GM23338 (cell line): ENCODE measurements around the gene NHLH1. TPM values are rescaled to one million over a fixed set of nuclear protein-coding genes. Genes with fewer than 3 reads are reported as not detected.

Source experiments
- ATAC-seq: fragments of 200-7000 bp; cut with Tn5 transposase; 3 replicates; pipeline ENCODE4 v1.9.1; 2020
- DNase-seq: peaks from one replicate; pipeline ENCODE4 v3.0.0-alpha.2; 2015; ENCODE audit warnings: low spot score
- H2AFZ ChIP-seq: fragments of 200-600 bp; sonication (generic); 2 replicates; pipeline ENCODE4 v1.8.0; 2016; ENCODE audit warnings: antibody characterized with exemption, mild to moderate bottlenecking, moderate library complexity
- H3F3A ChIP-seq: fragments of 200-600 bp; sonication (generic); replicated peaks from 2 replicates; pipeline ENCODE4 v1.8.0; 2017; ENCODE audit warnings: antibody characterized with exemption, mixed run types, low read depth
- H3K27ac ChIP-seq: fragments of 200-600 bp; sonication (generic); 2 replicates; pipeline ENCODE4 v1.6.1; 2016; ENCODE audit warnings: low read depth
- H3K27me3 ChIP-seq: fragments of 200-600 bp; sonication (generic); 2 replicates; pipeline ENCODE4 v1.8.0; 2016; ENCODE audit warnings: mild to moderate bottlenecking, mixed run types, moderate library complexity; ENCODE audit not compliant: insufficient read depth
- H3K36me3 ChIP-seq: fragments of 200-600 bp; sonication (generic); 2 replicates; pipeline ENCODE4 v1.8.0; 2016; ENCODE audit warnings: mild to moderate bottlenecking; ENCODE audit not compliant: insufficient read depth
- H3K4me1 ChIP-seq: fragments of 200-600 bp; sonication (generic); 2 replicates; pipeline ENCODE4 v1.8.0; 2016; ENCODE audit warnings: mild to moderate bottlenecking, moderate library complexity; ENCODE audit not compliant: insufficient read depth
- H3K4me2 ChIP-seq: fragments of 200-600 bp; sonication (generic); 2 replicates; pipeline ENCODE4 v1.7.1; 2017; ENCODE audit warnings: mixed run types
- H3K4me3 ChIP-seq: fragments of 200-600 bp; sonication (generic); 2 replicates; pipeline ENCODE4 v1.6.1; 2016; ENCODE audit warnings: mixed run types
- H3K79me2 ChIP-seq: fragments of 200-600 bp; sonication (generic); replicated peaks from 2 replicates; pipeline ENCODE4 v1.8.0; 2017; ENCODE audit warnings: mild to moderate bottlenecking; ENCODE audit not compliant: insufficient read depth
- H3K9me2 ChIP-seq: fragments of 200-600 bp; sonication (generic); 2 replicates; pipeline ENCODE4 v1.8.0; 2017; ENCODE audit not compliant: insufficient read depth
- H4K20me1 ChIP-seq: fragments of 200-600 bp; sonication (generic); replicated peaks from 2 replicates; pipeline ENCODE4 v1.8.0; 2017; ENCODE audit warnings: mild to moderate bottlenecking; ENCODE audit not compliant: insufficient read depth
- H3K27ac Mint-ChIP-seq: 2 replicates; pipeline ENCODE4 v1.8.0; 2020; ENCODE audit warnings: inconsistent platforms, mild to moderate bottlenecking, moderate library complexity, mixed read lengths
- H3K27me3 Mint-ChIP-seq: 3 replicates; pipeline ENCODE4 v1.8.0; 2022; ENCODE audit warnings: low read depth, mild to moderate bottlenecking, moderate library complexity, mixed read lengths, inconsistent platforms; ENCODE audit not compliant: insufficient read depth, poor library complexity
- H3K36me3 Mint-ChIP-seq: 3 replicates; pipeline ENCODE4 v1.8.0; 2021; ENCODE audit warnings: low read depth, mild to moderate bottlenecking, inconsistent platforms, moderate library complexity, mixed read lengths
- H3K4me1 Mint-ChIP-seq: 3 replicates; pipeline ENCODE4 v1.8.0; 2020; ENCODE audit warnings: mild to moderate bottlenecking, inconsistent platforms, mixed read lengths
- H3K4me3 Mint-ChIP-seq: 3 replicates; pipeline ENCODE4 v1.8.0; 2021; ENCODE audit warnings: moderate library complexity, mild to moderate bottlenecking, inconsistent platforms, mixed read lengths
- H3K9me3 Mint-ChIP-seq: 3 replicates; pipeline ENCODE4 v1.8.0; 2020; ENCODE audit warnings: moderate library complexity, mild to moderate bottlenecking, inconsistent platforms, mixed read lengths
- CREB1 ChIP-seq: fragments of 250-450 bp; sonication (Bioruptor Pico); IDR thresholded peaks from 2 replicates; pipeline ENCODE4 v1.5.0; 2020; ENCODE audit warnings: low read depth, mild to moderate bottlenecking, moderate library complexity
- CTCF ChIP-seq, 2 experiments: fragments of 200-600 bp in 1 of 2; sonication (generic) in 1 of 2; conservative IDR thresholded peaks; 2 replicates each; pipeline versions ENCODE4 v1.5.1 to v1.6.1; 2016 to 2017; ENCODE audit warnings: antibody characterized with exemption in 2 of 2, low read depth in 2 of 2, mild to moderate bottlenecking in 2 of 2, moderate library complexity in 1 of 2
- ETS1 ChIP-seq: IDR thresholded peaks from 2 replicates; pipeline ENCODE4 v1.6.1; 2016; ENCODE audit warnings: antibody characterized with exemption
- EZH2phosphoT487 ChIP-seq: fragments of 200-600 bp; sonication (generic); IDR thresholded peaks from one replicate; pipeline ENCODE4 v1.8.1; 2018; ENCODE audit warnings: antibody characterized with exemption; ENCODE audit not compliant: unreplicated experiment
- JUNB ChIP-seq: IDR thresholded peaks from one replicate; pipeline ENCODE4 v1.6.1; 2016; ENCODE audit warnings: antibody characterized with exemption; ENCODE audit not compliant: unreplicated experiment
- NANOG ChIP-seq: IDR thresholded peaks from 2 replicates; pipeline ENCODE4 v1.6.1; 2016; ENCODE audit warnings: antibody characterized with exemption, borderline replicate concordance
- POLR2AphosphoS5 ChIP-seq: IDR thresholded peaks from 2 replicates; pipeline ENCODE4 v1.6.1; 2016; ENCODE audit warnings: antibody characterized with exemption, low read depth
- REST ChIP-seq: IDR thresholded peaks from one replicate; pipeline ENCODE4 v1.6.1; 2018; ENCODE audit warnings: antibody characterized with exemption; ENCODE audit not compliant: unreplicated experiment
- ZNF114 ChIP-seq: fragments of 250-450 bp; sonication (Bioruptor Pico); IDR thresholded peaks from 2 replicates; pipeline ENCODE4 v1.5.0; 2020; ENCODE audit warnings: mild to moderate bottlenecking, moderate library complexity
- ZNF331 ChIP-seq: fragments of 250-450 bp; sonication (Bioruptor Pico); IDR thresholded peaks from 2 replicates; pipeline ENCODE4 v1.5.0; 2020; ENCODE audit warnings: low read depth, mild to moderate bottlenecking, moderate library complexity
- polyA plus RNA-seq: library from polyadenylated mRNA; unstranded; fragments of >200 nt; fragmentation: Nextera tagmentation; extraction: Ambion mirVana; gene quantifications from 2 replicates; pipeline ENCODE4 v1.2.1, GENCODE V29; 2016
- total RNA-seq: library from RNA; depleted of rRNA; stranded (reverse); fragments of >200 nt; shearing (Covaris generic); gene quantifications from 2 replicates; pipeline ENCODE4 v1.2.3, GENCODE V29; 2014

Gene NHLH1
- total and polyA plus RNA-seq, 2 experiments from 2014 or later, result 0.69 to 0.89 TPM

GRCh38 chr1:160325252-160325651 lies 41.6 kb upstream of the NHLH1 start:
- no peaks in the 10 kb centered on the region for H3K4me1 ChIP-seq
- H3K4me3 ChIP-seq, result no peak overlapping the region
- H3K4me2 ChIP-seq, result no peak overlapping the region
- TF ChIP-seq POLR2AphosphoS5, result no peak
- TF ChIP-seq REST, result no peak
- TF ChIP-seq EZH2phosphoT487, result no peak
- no peak for TF ChIP-seq CTCF (conservative IDR thresholded peaks at IDR 0.05; ENCODE audit: low read depth in 2 of 2)
- no peak for TF ChIP-seq CREB1 (CRISPR knock-in tag)
- TF ChIP-seq NANOG, result no peak
- TF ChIP-seq ETS1, result no peak
- TF ChIP-seq JUNB, result no peak
- no peak for TF ChIP-seq ZNF114
- no peak for TF ChIP-seq ZNF331 (CRISPR knock-in tag)
- no peaks in the 10 kb centered on the region for H3K4me1 Mint-ChIP-seq
- peaks cover 3% of the 10 kb centered on the region for H3K27me3 Mint-ChIP-seq
- H3K9me2 ChIP-seq, result no peaks in the 10 kb centered on the region
- peaks cover 48% of the 10 kb centered on the region for H3K36me3 Mint-ChIP-seq
- DNase-seq (no peak), ATAC-seq (no peak)
- no peak overlapping the region for H3K27ac Mint-ChIP-seq
- no peaks in the 10 kb centered on the region for H3K9me3 Mint-ChIP-seq
- no peak overlapping the region for H2AFZ ChIP-seq
- H3K27ac ChIP-seq, result no peak overlapping the region
- no peaks in the 10 kb centered on the region for H3F3A ChIP-seq
- H3K36me3 ChIP-seq, result peaks cover 42% of the 10 kb centered on the region
- peaks cover 17% of the 10 kb centered on the region for H3K79me2 ChIP-seq
- peaks cover 22% of the 10 kb centered on the region for H4K20me1 ChIP-seq
- H3K27me3 ChIP-seq, result no peaks in the 10 kb centered on the region
- no peak overlapping the region for H3K4me3 Mint-ChIP-seq

DNA sequence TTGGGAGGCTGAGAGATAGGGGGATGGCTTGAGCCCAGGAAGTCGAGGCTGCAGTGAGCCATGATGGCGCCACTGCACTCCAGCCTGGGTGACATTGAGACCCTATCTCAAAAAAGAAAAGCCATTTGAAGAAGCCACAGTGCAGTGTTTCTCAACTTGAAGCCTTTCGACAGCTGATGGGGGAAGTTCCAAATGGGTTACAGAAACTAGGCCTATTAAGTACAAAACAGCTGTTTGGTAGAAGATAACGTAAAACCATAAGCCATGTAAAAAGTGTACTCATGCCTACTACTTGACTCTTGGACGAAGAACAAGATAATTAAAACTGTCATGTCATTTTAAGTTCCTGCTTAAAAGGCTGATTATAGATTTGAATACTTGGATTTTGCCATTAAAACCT lies 40.5 kb upstream of the NHLH1 start:
- Histone ChIP-seq H3K4me3 (no peak overlapping the region), H4K20me1 (peaks cover 20% of the 10 kb centered on the region), H3K27ac (no peak overlapping the region), H3F3A (no peaks in the 10 kb centered on the region), H3K4me1 (no peaks in the 10 kb centered on the region), H3K79me2 (peaks cover 7% of the 10 kb centered on the region; the same call in 1 of the 2 replicates), H3K27me3 (no peaks in the 10 kb centered on the region), H2AFZ (no peak overlapping the region), H3K36me3 (peaks cover 46% of the 10 kb centered on the region), H3K4me2 (no peak overlapping the region), H3K9me2 (no peaks in the 10 kb centered on the region)
- no peak overlapping the region for H3K4me3 Mint-ChIP-seq
- H3K9me3 Mint-ChIP-seq, result no peaks in the 10 kb centered on the region
- H3K27me3 Mint-ChIP-seq, result peaks cover 3% of the 10 kb centered on the region
- DNase-seq (no peak), ATAC-seq (no peak)
- no peak overlapping the region for H3K27ac Mint-ChIP-seq
- no peaks in the 10 kb centered on the region for H3K4me1 Mint-ChIP-seq
- peaks cover 54% of the 10 kb centered on the region for H3K36me3 Mint-ChIP-seq
- TF ChIP-seq REST (no peak), JUNB (no peak), NANOG (no peak), POLR2AphosphoS5 (no peak), CTCF (conservative IDR thresholded peaks at IDR 0.05; ENCODE audit: low read depth in 2 of 2) (no peak), EZH2phosphoT487 (no peak), ZNF114 (no peak)
